H1 (cell line): ENCODE results near the gene TMEM255B. TPM values are rescaled to one million over a fixed set of nuclear protein-coding genes. Genes with fewer than 3 reads are reported as not detected.

Source experiments
- ASH2L ChIP-seq: fragments of 200-600, 300-600 bp; sonication (generic); IDR thresholded peaks from one replicate; pipeline ENCODE4 v1.7.1; 2017; ENCODE audit warnings: low read length
- EGR1 ChIP-seq: IDR thresholded peaks from 2 replicates; pipeline ENCODE4 v1.6.1; 2011; ENCODE audit warnings: low read depth, low read length, borderline replicate concordance
- FOSL1 ChIP-seq: IDR thresholded peaks from 2 replicates; pipeline ENCODE4 v1.6.1; 2011; ENCODE audit warnings: mild to moderate bottlenecking, low read depth, low read length, moderate library complexity; ENCODE audit not compliant: insufficient read depth
- GABPA ChIP-seq: IDR thresholded peaks from 2 replicates; pipeline ENCODE4 v1.6.1; 2011; ENCODE audit warnings: mild to moderate bottlenecking, low read length, moderate library complexity, borderline replicate concordance; ENCODE audit not compliant: insufficient read depth
- KDM4A ChIP-seq: IDR thresholded peaks from one replicate; pipeline ENCODE4 v1.7.1; 2012; ENCODE audit warnings: low read depth, mild to moderate bottlenecking, moderate library complexity, low read length, inconsistent platforms; ENCODE audit not compliant: severe bottlenecking
- NRF1 ChIP-seq: IDR thresholded peaks from 2 replicates; pipeline ENCODE4 v1.6.1; 2011; ENCODE audit warnings: mild to moderate bottlenecking, low read depth, low read length, improper control_type of control experiment
- POLR2A ChIP-seq, 2 experiments: IDR thresholded peaks; 1 replicate in 1 of 2; 2 replicates in 1 of 2; pipeline ENCODE4 v1.6.1; 2011; ENCODE audit warnings: low read depth in 2 of 2, low read length in 2 of 2, mild to moderate bottlenecking in 2 of 2; ENCODE audit errors: control extremely low read depth in 1 of 2
- RFX5 ChIP-seq: IDR thresholded peaks from 2 replicates; pipeline ENCODE4 v1.6.1; 2011; ENCODE audit warnings: low read depth, low read length, improper control_type of control experiment, borderline replicate concordance
- RXRA ChIP-seq: IDR thresholded peaks from 2 replicates; pipeline ENCODE4 v1.6.1; 2011; ENCODE audit warnings: low read depth, mild to moderate bottlenecking, low read length, moderate library complexity; ENCODE audit not compliant: insufficient read depth
- TAF7 ChIP-seq: optimal IDR thresholded peaks from 2 replicates; pipeline ENCODE3; 2011; ENCODE audit warnings: low read depth, mild to moderate bottlenecking, inconsistent platforms, low read length, moderate library complexity, borderline replicate concordance
- TEAD4 ChIP-seq: IDR thresholded peaks from 2 replicates; pipeline ENCODE4 v1.6.1; 2012; ENCODE audit warnings: low read depth, low read length, inconsistent platforms, mixed read lengths
- polyA plus RNA-seq, 7 experiments: library from polyadenylated mRNA; depleted of rRNA in 3 of 7; stranded (reverse) in 5 of 7; unstranded in 2 of 7; fragments of >200 nt in 5 of 7; fragments of 200-250 nt in 2 of 7; gene quantifications; 1 replicate in 5 of 7; 2 replicates in 1 of 7; 4 replicates in 1 of 7; pipeline versions ENCODE4 v1.2.1 to v1.2.3, GENCODE V29; 2011 to 2013; ENCODE audit warnings: missing spikeins in 2 of 7, mixed read lengths in 2 of 7
- total RNA-seq: library from RNA; stranded (reverse); fragmentation: NEBNext Ultra II Directional; extraction: Animal tissue kit (Norgen Biotek cat#: 25700); gene quantifications from 2 replicates; pipeline ENCODE4 v1.2.1, GENCODE V29; 2021
- TF ChIP-seq, protein P1 (sequence below): fragments of 300-600 bp; sonication (generic); IDR thresholded peaks from 2 replicates; pipeline ENCODE4 v1.7.1; 2012; ENCODE audit warnings: low read length, moderate library complexity, mild to moderate bottlenecking, inconsistent platforms; ENCODE audit not compliant: insufficient replicate concordance
- TF ChIP-seq, protein P2 (sequence below): IDR thresholded peaks from 2 replicates; pipeline ENCODE4 v1.6.1; 2012; ENCODE audit warnings: inconsistent platforms

TMEM255B gene
- total and polyA plus RNA-seq, 2 of the 8 experiments (the other 6 are each of a cell fraction or from before 2014, with no cell fraction given), result 3.4 to 4.4 TPM

DNA sequence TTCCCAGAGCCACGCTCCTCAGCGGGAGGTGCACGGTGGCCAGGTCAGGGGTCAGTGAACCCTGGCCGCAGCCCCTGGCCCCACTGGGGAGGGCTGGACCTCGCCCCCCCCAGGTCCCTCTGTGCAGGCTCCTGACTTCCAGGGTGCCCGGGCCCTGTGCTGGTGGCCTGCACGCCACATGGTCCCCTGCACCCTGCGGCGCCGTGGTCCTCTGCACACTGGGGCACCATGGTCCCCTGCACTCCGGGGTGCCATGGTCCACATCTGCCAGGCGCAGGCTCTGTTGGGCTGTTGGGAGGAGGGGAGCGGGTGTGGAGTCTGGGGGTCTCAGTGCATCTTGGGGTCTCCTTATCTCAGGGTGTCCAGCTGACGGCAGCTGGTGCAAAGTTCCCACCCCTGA is 23.3 kb upstream of the TMEM255B start (continued):
- TF ChIP-seq, protein P1, sequence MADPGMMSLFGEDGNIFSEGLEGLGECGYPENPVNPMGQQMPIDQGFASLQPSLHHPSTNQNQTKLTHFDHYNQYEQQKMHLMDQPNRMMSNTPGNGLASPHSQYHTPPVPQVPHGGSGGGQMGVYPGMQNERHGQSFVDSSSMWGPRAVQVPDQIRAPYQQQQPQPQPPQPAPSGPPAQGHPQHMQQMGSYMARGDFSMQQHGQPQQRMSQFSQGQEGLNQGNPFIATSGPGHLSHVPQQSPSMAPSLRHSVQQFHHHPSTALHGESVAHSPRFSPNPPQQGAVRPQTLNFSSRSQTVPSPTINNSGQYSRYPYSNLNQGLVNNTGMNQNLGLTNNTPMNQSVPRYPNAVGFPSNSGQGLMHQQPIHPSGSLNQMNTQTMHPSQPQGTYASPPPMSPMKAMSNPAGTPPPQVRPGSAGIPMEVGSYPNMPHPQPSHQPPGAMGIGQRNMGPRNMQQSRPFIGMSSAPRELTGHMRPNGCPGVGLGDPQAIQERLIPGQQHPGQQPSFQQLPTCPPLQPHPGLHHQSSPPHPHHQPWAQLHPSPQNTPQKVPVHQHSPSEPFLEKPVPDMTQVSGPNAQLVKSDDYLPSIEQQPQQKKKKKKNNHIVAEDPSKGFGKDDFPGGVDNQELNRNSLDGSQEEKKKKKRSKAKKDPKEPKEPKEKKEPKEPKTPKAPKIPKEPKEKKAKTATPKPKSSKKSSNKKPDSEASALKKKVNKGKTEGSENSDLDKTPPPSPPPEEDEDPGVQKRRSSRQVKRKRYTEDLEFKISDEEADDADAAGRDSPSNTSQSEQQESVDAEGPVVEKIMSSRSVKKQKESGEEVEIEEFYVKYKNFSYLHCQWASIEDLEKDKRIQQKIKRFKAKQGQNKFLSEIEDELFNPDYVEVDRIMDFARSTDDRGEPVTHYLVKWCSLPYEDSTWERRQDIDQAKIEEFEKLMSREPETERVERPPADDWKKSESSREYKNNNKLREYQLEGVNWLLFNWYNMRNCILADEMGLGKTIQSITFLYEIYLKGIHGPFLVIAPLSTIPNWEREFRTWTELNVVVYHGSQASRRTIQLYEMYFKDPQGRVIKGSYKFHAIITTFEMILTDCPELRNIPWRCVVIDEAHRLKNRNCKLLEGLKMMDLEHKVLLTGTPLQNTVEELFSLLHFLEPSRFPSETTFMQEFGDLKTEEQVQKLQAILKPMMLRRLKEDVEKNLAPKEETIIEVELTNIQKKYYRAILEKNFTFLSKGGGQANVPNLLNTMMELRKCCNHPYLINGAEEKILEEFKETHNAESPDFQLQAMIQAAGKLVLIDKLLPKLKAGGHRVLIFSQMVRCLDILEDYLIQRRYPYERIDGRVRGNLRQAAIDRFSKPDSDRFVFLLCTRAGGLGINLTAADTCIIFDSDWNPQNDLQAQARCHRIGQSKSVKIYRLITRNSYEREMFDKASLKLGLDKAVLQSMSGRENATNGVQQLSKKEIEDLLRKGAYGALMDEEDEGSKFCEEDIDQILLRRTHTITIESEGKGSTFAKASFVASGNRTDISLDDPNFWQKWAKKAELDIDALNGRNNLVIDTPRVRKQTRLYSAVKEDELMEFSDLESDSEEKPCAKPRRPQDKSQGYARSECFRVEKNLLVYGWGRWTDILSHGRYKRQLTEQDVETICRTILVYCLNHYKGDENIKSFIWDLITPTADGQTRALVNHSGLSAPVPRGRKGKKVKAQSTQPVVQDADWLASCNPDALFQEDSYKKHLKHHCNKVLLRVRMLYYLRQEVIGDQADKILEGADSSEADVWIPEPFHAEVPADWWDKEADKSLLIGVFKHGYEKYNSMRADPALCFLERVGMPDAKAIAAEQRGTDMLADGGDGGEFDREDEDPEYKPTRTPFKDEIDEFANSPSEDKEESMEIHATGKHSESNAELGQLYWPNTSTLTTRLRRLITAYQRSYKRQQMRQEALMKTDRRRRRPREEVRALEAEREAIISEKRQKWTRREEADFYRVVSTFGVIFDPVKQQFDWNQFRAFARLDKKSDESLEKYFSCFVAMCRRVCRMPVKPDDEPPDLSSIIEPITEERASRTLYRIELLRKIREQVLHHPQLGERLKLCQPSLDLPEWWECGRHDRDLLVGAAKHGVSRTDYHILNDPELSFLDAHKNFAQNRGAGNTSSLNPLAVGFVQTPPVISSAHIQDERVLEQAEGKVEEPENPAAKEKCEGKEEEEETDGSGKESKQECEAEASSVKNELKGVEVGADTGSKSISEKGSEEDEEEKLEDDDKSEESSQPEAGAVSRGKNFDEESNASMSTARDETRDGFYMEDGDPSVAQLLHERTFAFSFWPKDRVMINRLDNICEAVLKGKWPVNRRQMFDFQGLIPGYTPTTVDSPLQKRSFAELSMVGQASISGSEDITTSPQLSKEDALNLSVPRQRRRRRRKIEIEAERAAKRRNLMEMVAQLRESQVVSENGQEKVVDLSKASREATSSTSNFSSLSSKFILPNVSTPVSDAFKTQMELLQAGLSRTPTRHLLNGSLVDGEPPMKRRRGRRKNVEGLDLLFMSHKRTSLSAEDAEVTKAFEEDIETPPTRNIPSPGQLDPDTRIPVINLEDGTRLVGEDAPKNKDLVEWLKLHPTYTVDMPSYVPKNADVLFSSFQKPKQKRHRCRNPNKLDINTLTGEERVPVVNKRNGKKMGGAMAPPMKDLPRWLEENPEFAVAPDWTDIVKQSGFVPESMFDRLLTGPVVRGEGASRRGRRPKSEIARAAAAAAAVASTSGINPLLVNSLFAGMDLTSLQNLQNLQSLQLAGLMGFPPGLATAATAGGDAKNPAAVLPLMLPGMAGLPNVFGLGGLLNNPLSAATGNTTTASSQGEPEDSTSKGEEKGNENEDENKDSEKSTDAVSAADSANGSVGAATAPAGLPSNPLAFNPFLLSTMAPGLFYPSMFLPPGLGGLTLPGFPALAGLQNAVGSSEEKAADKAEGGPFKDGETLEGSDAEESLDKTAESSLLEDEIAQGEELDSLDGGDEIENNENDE, result no peak
- TF ChIP-seq TEAD4 (no peak), TAF7 (no peak), NRF1 (no peak), POLR2A (IDR thresholded peaks at IDR 0.05; ENCODE audit: control extremely low read depth in 1 of 2, low read depth in 2 of 2, low read length in 2 of 2) (no peak), KDM4A (no peak), FOSL1 (no peak), RFX5 (no peak), RXRA (no peak), EGR1 (no peak), GABPA (no peak), ASH2L (no peak)
- TF ChIP-seq, protein P2, sequence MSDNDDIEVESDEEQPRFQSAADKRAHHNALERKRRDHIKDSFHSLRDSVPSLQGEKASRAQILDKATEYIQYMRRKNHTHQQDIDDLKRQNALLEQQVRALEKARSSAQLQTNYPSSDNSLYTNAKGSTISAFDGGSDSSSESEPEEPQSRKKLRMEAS, result no peak
